Nephron (organoid): ENCODE data around the gene CACNA1C.

Source experiments
- H3K27ac Mint-ChIP-seq, 3 experiments: 2 replicates each; pipeline ENCODE4 v1.8.0; 2020; ENCODE audit warnings: mixed read lengths in 3 of 3, mild to moderate bottlenecking in 2 of 3, moderate library complexity in 1 of 3
- H3K27me3 Mint-ChIP-seq: 2 replicates; pipeline ENCODE4 v1.8.0; 2021; ENCODE audit warnings: low read depth, mild to moderate bottlenecking, moderate library complexity, mixed read lengths
- H3K36me3 Mint-ChIP-seq: 2 replicates; pipeline ENCODE4 v1.8.0; 2020; ENCODE audit warnings: low read depth, mixed read lengths
- H3K4me1 Mint-ChIP-seq: 2 replicates; pipeline ENCODE4 v1.8.0; 2020; ENCODE audit warnings: mixed read lengths
- H3K4me3 Mint-ChIP-seq, 3 experiments: 2 replicates each; pipeline ENCODE4 v1.8.0; 2020; ENCODE audit warnings: mild to moderate bottlenecking in 3 of 3, mixed read lengths in 3 of 3, moderate library complexity in 2 of 3
- H3K9me3 Mint-ChIP-seq: 2 replicates; pipeline ENCODE4 v1.8.0; 2020; ENCODE audit warnings: mixed read lengths
- TF ChIP-seq, protein P1 (sequence below), 3 experiments: fragments of 200-600 bp; sonication (generic); IDR thresholded peaks; one replicate each; pipeline ENCODE4 v1.5.0; 2021; ENCODE audit warnings: antibody characterized with exemption in 3 of 3; ENCODE audit not compliant: unreplicated experiment in 3 of 3

The CACNA1C gene

DNA sequence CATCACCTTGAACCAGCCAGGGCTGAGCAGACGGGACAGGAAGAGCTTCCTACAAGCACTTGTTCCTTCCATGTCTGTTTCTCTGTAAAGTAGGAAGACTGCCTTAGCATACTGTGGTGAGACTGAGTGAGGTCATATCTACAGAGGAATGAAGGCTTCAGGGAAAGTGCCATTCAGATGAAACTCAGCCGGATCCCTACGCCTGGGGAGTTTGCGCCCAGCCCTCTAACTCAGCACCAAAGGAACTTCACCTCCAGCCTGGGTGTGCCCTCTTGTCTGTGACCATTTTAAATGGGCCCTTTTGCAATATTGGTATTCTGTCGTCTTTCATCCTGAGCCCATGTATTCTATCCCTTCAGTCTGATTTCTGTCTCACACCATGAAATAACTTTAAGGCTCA lies 566.3 kb downstream of the CACNA1C start:
- Mint-ChIP-seq H3K36me3 (no peaks in the 10 kb centered on the region), H3K4me1 (peaks cover 35% of the 10 kb centered on the region), H3K27me3 (peaks cover 12% of the 10 kb centered on the region), H3K27ac (peak overlapping the region in 1 of 3 experiments; percentile 27), H3K9me3 (no peaks in the 10 kb centered on the region), H3K4me3 (no peak overlapping the region)
- TF ChIP-seq, protein P1, sequence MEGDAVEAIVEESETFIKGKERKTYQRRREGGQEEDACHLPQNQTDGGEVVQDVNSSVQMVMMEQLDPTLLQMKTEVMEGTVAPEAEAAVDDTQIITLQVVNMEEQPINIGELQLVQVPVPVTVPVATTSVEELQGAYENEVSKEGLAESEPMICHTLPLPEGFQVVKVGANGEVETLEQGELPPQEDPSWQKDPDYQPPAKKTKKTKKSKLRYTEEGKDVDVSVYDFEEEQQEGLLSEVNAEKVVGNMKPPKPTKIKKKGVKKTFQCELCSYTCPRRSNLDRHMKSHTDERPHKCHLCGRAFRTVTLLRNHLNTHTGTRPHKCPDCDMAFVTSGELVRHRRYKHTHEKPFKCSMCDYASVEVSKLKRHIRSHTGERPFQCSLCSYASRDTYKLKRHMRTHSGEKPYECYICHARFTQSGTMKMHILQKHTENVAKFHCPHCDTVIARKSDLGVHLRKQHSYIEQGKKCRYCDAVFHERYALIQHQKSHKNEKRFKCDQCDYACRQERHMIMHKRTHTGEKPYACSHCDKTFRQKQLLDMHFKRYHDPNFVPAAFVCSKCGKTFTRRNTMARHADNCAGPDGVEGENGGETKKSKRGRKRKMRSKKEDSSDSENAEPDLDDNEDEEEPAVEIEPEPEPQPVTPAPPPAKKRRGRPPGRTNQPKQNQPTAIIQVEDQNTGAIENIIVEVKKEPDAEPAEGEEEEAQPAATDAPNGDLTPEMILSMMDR (IDR thresholded peaks at IDR 0.05; ENCODE audit: unreplicated experiment in 3 of 3) = no peak

DNA sequence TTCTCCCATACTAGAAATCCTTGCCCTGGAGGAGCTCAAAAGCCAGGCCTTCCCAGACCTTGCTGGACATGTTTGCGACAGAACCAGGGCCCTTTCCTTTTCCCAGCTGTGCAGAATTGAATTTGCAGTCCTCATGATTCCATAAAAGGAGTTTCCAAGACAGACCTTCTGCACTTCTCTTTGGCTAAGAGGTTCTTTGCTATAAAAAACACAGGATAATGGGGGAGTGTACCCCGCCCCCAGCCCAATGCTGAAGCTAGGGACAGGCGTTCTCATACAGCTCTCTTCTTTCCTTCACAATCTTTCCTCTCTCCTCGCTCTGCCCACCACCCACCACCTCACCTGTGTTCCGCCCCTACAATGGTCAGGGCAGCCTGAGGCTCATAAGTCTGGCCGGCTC lies 569.7 kb downstream of the CACNA1C start:
- H3K4me3 Mint-ChIP-seq = no peak overlapping the region
- H3K9me3 Mint-ChIP-seq = no peaks in the 10 kb centered on the region
- peaks cover 25% of the 10 kb centered on the region for H3K27me3 Mint-ChIP-seq
- H3K27ac Mint-ChIP-seq = peak overlapping the region in 2 of 3 experiments; percentile 57 to 71
- peaks cover 12% of the 10 kb centered on the region for H3K4me1 Mint-ChIP-seq
- no peaks in the 10 kb centered on the region for H3K36me3 Mint-ChIP-seq
- TF ChIP-seq, protein P1 (IDR thresholded peaks at IDR 0.05; ENCODE audit: unreplicated experiment in 3 of 3) = no peak

GRCh38 chr12:2623472-2623871 lies 570.7 kb downstream of the CACNA1C start:
- Mint-ChIP-seq H3K36me3 (no peaks in the 10 kb centered on the region), H3K4me3 (no peak overlapping the region), H3K4me1 (peaks cover 13% of the 10 kb centered on the region), H3K27ac (peak overlapping the region in 1 of 3 experiments; percentile 10), H3K27me3 (peaks cover 21% of the 10 kb centered on the region), H3K9me3 (no peaks in the 10 kb centered on the region)
- TF ChIP-seq, protein P1 (IDR thresholded peaks at IDR 0.05; ENCODE audit: unreplicated experiment in 3 of 3) = no peak

- Mint-ChIP-seq H3K9me3 (no peaks in the 10 kb centered on the region), H3K36me3 (no peaks in the 10 kb centered on the region), H3K27ac (peak overlapping the region in 1 of 3 experiments; percentile 7), H3K4me1 (peaks cover 13% of the 10 kb centered on the region), H3K4me3 (no peak overlapping the region), H3K27me3 (peaks cover 21% of the 10 kb centered on the region)
- TF ChIP-seq, protein P1 (IDR thresholded peaks at IDR 0.05; ENCODE audit: unreplicated experiment in 3 of 3) = peak in 2 of 3 experiments; percentile 20 to 24
These were observed 571.9 kb downstream of the CACNA1C start for GRCh38 chr12:2624543-2625288.

- Mint-ChIP-seq H3K27me3 (peaks cover 21% of the 10 kb centered on the region), H3K4me3 (no peak overlapping the region), H3K9me3 (no peaks in the 10 kb centered on the region), H3K4me1 (peaks cover 13% of the 10 kb centered on the region), H3K36me3 (no peaks in the 10 kb centered on the region), H3K27ac (no peak overlapping the region)
- TF ChIP-seq, protein P1 (IDR thresholded peaks at IDR 0.05; ENCODE audit: unreplicated experiment in 3 of 3) = no peak
These were observed 572.5 kb downstream of the CACNA1C start for GRCh38 chr12:2625289-2625612.
